OCI-M2 (cell line): ENCODE results near the gene PDE7B.

Experiments
- DNase-seq: peaks from one replicate; lab custom pipeline; 2025; ENCODE audit not compliant: unreplicated experiment; lab: John Stamatoyannopoulos, UW

The PDE7B gene

GRCh38 chr6:136022224-136022874, 170.8 kb downstream of the PDE7B start:
- no peak for DNase-seq

- DNase-seq: no peak
These were observed 173.2 kb downstream of the PDE7B start for GRCh38 chr6:136024711-136025110.

GRCh38 chr6:136025736-136026135, 174.2 kb downstream of the PDE7B start:
- no peak for DNase-seq

GRCh38 chr6:136030131-136030530, 178.6 kb downstream of the PDE7B start:
- no peak for DNase-seq

GRCh38 chr6:136031982-136032381, 180.5 kb downstream of the PDE7B start:
- DNase-seq: no peak

GRCh38 chr6:136033416-136033815, 181.9 kb downstream of the PDE7B start:
- no peak for DNase-seq

- DNase-seq: no peak
These were observed 182.9 kb downstream of the PDE7B start for GRCh38 chr6:136034422-136034821.

- no peak for DNase-seq
These were observed 184.0 kb downstream of the PDE7B start for GRCh38 chr6:136035378-136036070.

- DNase-seq: no peak
These were observed 184.5 kb downstream of the PDE7B start for GRCh38 chr6:136036071-136036380.

- DNase-seq: no peak
These were observed 185.1 kb downstream of the PDE7B start for GRCh38 chr6:136036601-136037000.

GRCh38 chr6:136037242-136037875, 185.9 kb downstream of the PDE7B start:
- DNase-seq: no peak

GRCh38 chr6:136037876-136038460, 186.5 kb downstream of the PDE7B start:
- no peak for DNase-seq

GRCh38 chr6:136038531-136038930, 187.0 kb downstream of the PDE7B start:
- DNase-seq: no peak

- no peak for DNase-seq
These were observed 187.7 kb downstream of the PDE7B start for GRCh38 chr6:136039185-136039584.

- DNase-seq: no peak
These were observed 199.0 kb downstream of the PDE7B start for GRCh38 chr6:136050475-136050874.

- no peak for DNase-seq
These were observed 199.8 kb downstream of the PDE7B start for GRCh38 chr6:136051140-136051775.

GRCh38 chr6:136052031-136052430, 200.5 kb downstream of the PDE7B start:
- no peak for DNase-seq

- no peak for DNase-seq
These were observed 207.4 kb downstream of the PDE7B start for GRCh38 chr6:136058852-136059251.

GRCh38 chr6:136059308-136059707, 207.8 kb downstream of the PDE7B start:
- no peak for DNase-seq

GRCh38 chr6:136060052-136060451, 208.6 kb downstream of the PDE7B start:
- no peak for DNase-seq

- DNase-seq: no peak
These were observed 209.3 kb downstream of the PDE7B start for GRCh38 chr6:136060759-136061158.

- DNase-seq: no peak
These were observed 210.2 kb downstream of the PDE7B start for GRCh38 chr6:136061701-136062100.
